GM12891 (cell line): Measurements from ENCODE around the gene SH3TC2.

Experiments
- PAX5 ChIP-seq: IDR thresholded peaks from 2 replicates; pipeline ENCODE4 v1.6.1; 2011; ENCODE audit warnings: low read length, moderate library complexity, mild to moderate bottlenecking; ENCODE audit not compliant: insufficient read depth, severe bottlenecking
- POLR2A ChIP-seq: IDR thresholded peaks from 2 replicates; pipeline ENCODE4 v1.6.1; 2011; ENCODE audit warnings: low read depth, low read length, control low read depth
- POLR2AphosphoS5 ChIP-seq: IDR thresholded peaks from 2 replicates; pipeline ENCODE4 v1.6.1; 2011; ENCODE audit warnings: low read depth, low read length, control low read depth
- SPI1 ChIP-seq: IDR thresholded peaks from 2 replicates; pipeline ENCODE4 v1.6.1; 2011; ENCODE audit warnings: low read depth, low read length, control low read depth
- TAF1 ChIP-seq: IDR thresholded peaks from 2 replicates; pipeline ENCODE4 v1.6.1; 2011; ENCODE audit warnings: low read depth, low read length, control low read depth

GRCh38 chr5:148988328-148988727 lies 74.5 kb downstream of the SH3TC2 start:
- TF ChIP-seq POLR2AphosphoS5: no peak
- no peak for TF ChIP-seq POLR2A
- TF ChIP-seq SPI1: no peak
- no peak for TF ChIP-seq TAF1
- TF ChIP-seq PAX5: no peak
